Type B pancreatic cell (in vitro differentiated cells): ENCODE measurements around the gene BRPF3. TPM values are rescaled to one million over a fixed set of nuclear protein-coding genes. Genes with fewer than 3 reads are reported as not detected.

ENCODE experiments used
- DNase-seq: peaks from one replicate; pipeline ENCODE4 v3.0.0; 2021; ENCODE audit warnings: mixed read lengths; ENCODE audit not compliant: unreplicated experiment; ENCODE audit errors: extremely low spot score
- H3K27ac Mint-ChIP-seq: 2 replicates; pipeline ENCODE4 v1.8.0; 2021; ENCODE audit warnings: mild to moderate bottlenecking, mixed read lengths
- H3K27me3 Mint-ChIP-seq: 2 replicates; pipeline ENCODE4 v1.8.0; 2021; ENCODE audit warnings: mixed read lengths
- H3K36me3 Mint-ChIP-seq: 2 replicates; pipeline ENCODE4 v1.8.0; 2021; ENCODE audit warnings: mixed read lengths
- H3K4me1 Mint-ChIP-seq: one replicate; pipeline ENCODE4 v1.8.0; 2021; ENCODE audit warnings: mixed read lengths; ENCODE audit not compliant: unreplicated experiment
- H3K4me3 Mint-ChIP-seq: 2 replicates; pipeline ENCODE4 v1.8.0; 2021; ENCODE audit warnings: mild to moderate bottlenecking, mixed read lengths
- H3K9me3 Mint-ChIP-seq: 2 replicates; pipeline ENCODE4 v1.8.0; 2021; ENCODE audit warnings: mixed read lengths
- CTCF ChIP-seq: fragments of 200-600 bp; sonication (generic); conservative IDR thresholded peaks from 2 replicates; pipeline ENCODE4 v1.5.0; 2021; ENCODE audit warnings: antibody characterized with exemption, mild to moderate bottlenecking
- total RNA-seq: library from RNA; stranded (reverse); gene quantifications from 2 replicates; pipeline ENCODE4 v1.2.1, GENCODE V29; 2021; ENCODE audit warnings: low replicate concordance

Gene BRPF3
- total RNA-seq, 1 donor from 2014 or later = 47.7 TPM

- H3K4me1 Mint-ChIP-seq = no peaks in the 10 kb centered on the region
These were observed 19.4 kb upstream of the BRPF3 start for GRCh38 chr6:36177166-36177565.

GRCh38 chr6:36178544-36178943 is 18.0 kb upstream of the BRPF3 start:
- no peak for TF ChIP-seq CTCF
- no peaks in the 10 kb centered on the region for H3K4me1 Mint-ChIP-seq
- no peak overlapping the region for H3K27ac Mint-ChIP-seq
- H3K27me3 Mint-ChIP-seq = no peaks in the 10 kb centered on the region
- DNase-seq = no peak
- peaks cover 5% of the 10 kb centered on the region for H3K36me3 Mint-ChIP-seq
- H3K4me3 Mint-ChIP-seq = no peak overlapping the region
- peaks cover 10% of the 10 kb centered on the region for H3K9me3 Mint-ChIP-seq

More at GRCh38 chr6:36177166-36177565, 19.4 kb upstream of the BRPF3 start:
- no peak for TF ChIP-seq CTCF
- no peak overlapping the region for H3K27ac Mint-ChIP-seq
- H3K4me3 Mint-ChIP-seq = no peak overlapping the region
- H3K36me3 Mint-ChIP-seq = peaks cover 5% of the 10 kb centered on the region
- no peaks in the 10 kb centered on the region for H3K27me3 Mint-ChIP-seq
- peaks cover 10% of the 10 kb centered on the region for H3K9me3 Mint-ChIP-seq
- no peak for DNase-seq

GRCh38 chr6:36180126-36180525 is 16.4 kb upstream of the BRPF3 start:
- no peaks in the 10 kb centered on the region for H3K27me3 Mint-ChIP-seq
- peaks cover 10% of the 10 kb centered on the region for H3K9me3 Mint-ChIP-seq
- peaks cover 5% of the 10 kb centered on the region for H3K36me3 Mint-ChIP-seq
- TF ChIP-seq CTCF = no peak
- no peaks in the 10 kb centered on the region for H3K4me1 Mint-ChIP-seq
- no peak overlapping the region for H3K4me3 Mint-ChIP-seq
- H3K27ac Mint-ChIP-seq = no peak overlapping the region
- DNase-seq = no peak

GRCh38 chr6:36184311-36184710 is 12.2 kb upstream of the BRPF3 start:
- no peak for TF ChIP-seq CTCF
- H3K27me3 Mint-ChIP-seq = no peaks in the 10 kb centered on the region
- H3K4me3 Mint-ChIP-seq = no peak overlapping the region
- no peaks in the 10 kb centered on the region for H3K36me3 Mint-ChIP-seq
- DNase-seq = no peak
- no peaks in the 10 kb centered on the region for H3K9me3 Mint-ChIP-seq
- H3K27ac Mint-ChIP-seq = no peak overlapping the region
- no peaks in the 10 kb centered on the region for H3K4me1 Mint-ChIP-seq

GRCh38 chr6:36186199-36186598 is 10.3 kb upstream of the BRPF3 start:
- Mint-ChIP-seq H3K36me3 (no peaks in the 10 kb centered on the region), H3K27ac (no peak overlapping the region), H3K27me3 (no peaks in the 10 kb centered on the region), H3K9me3 (no peaks in the 10 kb centered on the region), H3K4me1 (no peaks in the 10 kb centered on the region), H3K4me3 (no peak overlapping the region)
- no peak for TF ChIP-seq CTCF
- no peak for DNase-seq

- H3K4me3 Mint-ChIP-seq = no peak overlapping the region
- H3K27me3 Mint-ChIP-seq = no peaks in the 10 kb centered on the region
- no peak for DNase-seq
- no peaks in the 10 kb centered on the region for H3K4me1 Mint-ChIP-seq
- no peaks in the 10 kb centered on the region for H3K9me3 Mint-ChIP-seq
- H3K36me3 Mint-ChIP-seq = no peaks in the 10 kb centered on the region
- no peak for TF ChIP-seq CTCF
- no peak overlapping the region for H3K27ac Mint-ChIP-seq
These were observed 9.1 kb upstream of the BRPF3 start for GRCh38 chr6:36187446-36187845.
